Measurements from ENCODE around the gene SCD. TPM values are rescaled to one million over a fixed set of nuclear protein-coding genes. Genes with fewer than 3 reads are reported as not detected.

The SCD gene
- total and polyA plus RNA-seq, 2 of the 13 experiments (the other 11 are each of a cell fraction or from before 2014, with no cell fraction given) = 492 to 512 TPM

- no peak for TF ChIP-seq TCF12 (IDR thresholded peaks at IDR 0.05)
- TF ChIP-seq TCF12 (CRISPR knock-in tag; IDR thresholded peaks at IDR 0.05) = peak; percentile 6; the same call in 1 of the 2 replicates
- 0 out of 2 replicates have a peak, but pooled peaks have one; percentile 37 for TF ChIP-seq FOXP1 (IDR thresholded peaks at IDR 0.05)
- peak; percentile 54; the same call in 1 of the 2 replicates for TF ChIP-seq FOXP1 (CRISPR knock-in tag; IDR thresholded peaks at IDR 0.05)
- peak; percentile 76 for TF ChIP-seq SOX13 (IDR thresholded peaks at IDR 0.05)
- TF ChIP-seq SOX13 (CRISPR knock-in tag; conservative IDR thresholded peaks at IDR 0.05 in 1 of 2, IDR thresholded peaks at IDR 0.05 in 1 of 2) = peak in 1 of 2 experiments; percentile 85; a peak in 2 of 4 replicates
- peak; percentile 74; the same call in 1 of the 2 replicates for TF ChIP-seq TARDBP (CRISPR knock-in tag; IDR thresholded peaks at IDR 0.05)
- peak; percentile 73; the same call in 1 of the 2 replicates for TF ChIP-seq ZNF891 (CRISPR knock-in tag; IDR thresholded peaks at IDR 0.05)
- peak; percentile 60 for TF ChIP-seq TBX2 (CRISPR knock-in tag; IDR thresholded peaks at IDR 0.05; ENCODE audit: borderline replicate concordance)
- peak; percentile 64 for TF ChIP-seq ZMYM3 (CRISPR knock-in tag; IDR thresholded peaks at IDR 0.05)
- TF ChIP-seq IKZF5 (CRISPR knock-in tag; IDR thresholded peaks at IDR 0.05) = no peak
- TF ChIP-seq ZNF263 (CRISPR knock-in tag; IDR thresholded peaks at IDR 0.05) = peak; percentile 88
- TF ChIP-seq ATF6 (CRISPR knock-in tag; conservative IDR thresholded peaks at IDR 0.05) = no peak
- peak; percentile 70 for TF ChIP-seq YEATS4 (CRISPR knock-in tag; IDR thresholded peaks at IDR 0.05; ENCODE audit: borderline replicate concordance)
- TF ChIP-seq ARHGAP35 (CRISPR knock-in tag; IDR thresholded peaks at IDR 0.05; ENCODE audit: borderline replicate concordance) = peak; percentile 44; the same call in 1 of the 2 replicates
- TF ChIP-seq HNF1B (CRISPR knock-in tag; IDR thresholded peaks at IDR 0.05) = peak; percentile 38; the same call in 1 of the 2 replicates
- 0 out of 2 replicates have a peak, but pooled peaks have one; percentile 21 for TF ChIP-seq ZNF644 (CRISPR knock-in tag; IDR thresholded peaks at IDR 0.05; ENCODE audit: low read depth)
- peak; percentile 73; the same call in 1 of the 2 replicates for TF ChIP-seq MTA1 (CRISPR knock-in tag; IDR thresholded peaks at IDR 0.05; ENCODE audit: borderline replicate concordance)
- TF ChIP-seq CREM (IDR thresholded peaks at IDR 0.05) = peak; percentile 35; the same call in 1 of the 2 replicates
- TF ChIP-seq CREM (CRISPR knock-in tag; IDR thresholded peaks at IDR 0.05) = no peak
- no peak for TF ChIP-seq NPAS2 (CRISPR knock-in tag; IDR thresholded peaks at IDR 0.05; ENCODE audit: borderline replicate concordance)
- peak; percentile 42 for TF ChIP-seq NR2C2 (CRISPR knock-in tag; IDR thresholded peaks at IDR 0.05; ENCODE audit: borderline replicate concordance)
- peak; percentile 76; the same call in 1 of the 2 replicates for TF ChIP-seq ZNF451 (CRISPR knock-in tag; IDR thresholded peaks at IDR 0.05)
- TF ChIP-seq ZNF883 (CRISPR knock-in tag; IDR thresholded peaks at IDR 0.05; ENCODE audit: not compliant biosample characterization) = no peak
- peak; percentile 68; the same call in 1 of the 2 replicates for TF ChIP-seq SOX5 (CRISPR knock-in tag; IDR thresholded peaks at IDR 0.05; ENCODE audit: borderline replicate concordance)
- TF ChIP-seq CCDC6 (CRISPR knock-in tag; IDR thresholded peaks at IDR 0.05) = no peak
Measured at GRCh38 chr10:100340948-100341847, 5.8 kb upstream of the SCD start (continued).
